ENCODE data around the gene BCAR3.

Gene BCAR3

DNA sequence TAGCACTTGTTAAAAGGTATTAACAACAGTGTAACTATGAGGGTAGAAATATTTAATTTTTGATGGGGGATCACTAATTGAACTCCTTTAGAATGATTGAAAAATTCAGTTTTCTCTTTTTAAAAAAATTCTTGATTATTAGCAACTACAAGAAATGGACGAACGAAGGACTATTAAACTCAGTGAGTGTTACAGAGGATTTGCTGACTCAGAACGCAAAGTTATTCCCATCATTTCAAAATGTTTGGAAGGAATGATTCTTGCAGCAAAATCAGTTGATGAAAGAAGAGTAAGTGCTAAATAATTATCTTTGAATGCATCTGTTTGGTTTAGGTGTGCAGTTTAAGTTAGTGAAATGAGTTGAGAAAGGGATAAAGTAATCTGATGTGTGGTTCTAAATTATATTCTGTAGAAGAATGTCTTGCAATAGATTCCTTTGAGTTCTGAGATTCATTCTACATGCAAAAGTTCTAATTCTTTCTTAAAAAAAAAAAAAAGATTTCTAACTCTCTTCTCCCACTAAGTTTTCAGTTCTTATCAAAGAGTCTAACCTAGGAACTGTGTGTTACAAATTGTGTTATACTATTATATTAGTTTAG, 148.8 kb downstream of the BCAR3 start:
- no peak for DNase-seq

DNA sequence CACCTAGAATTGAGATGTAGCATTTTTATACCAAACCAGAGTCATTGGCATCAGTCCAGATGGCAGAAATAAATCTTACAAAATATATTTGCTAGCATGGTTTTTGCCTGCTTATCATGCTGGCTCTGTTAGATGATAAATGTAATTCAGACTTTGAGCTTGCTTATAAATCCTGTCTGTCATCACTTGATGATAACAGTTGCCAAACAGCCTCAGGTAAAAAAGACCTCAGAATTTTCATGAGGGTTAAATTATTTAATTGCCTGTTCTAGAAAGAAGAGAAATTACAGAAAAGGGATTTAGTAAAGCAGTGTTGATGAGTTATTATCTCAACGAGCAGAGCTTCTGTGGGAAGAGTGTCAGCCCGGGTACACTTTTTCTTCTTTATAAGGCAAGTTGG, 150.4 kb downstream of the BCAR3 start:
- DNase-seq, result no peak

DNA sequence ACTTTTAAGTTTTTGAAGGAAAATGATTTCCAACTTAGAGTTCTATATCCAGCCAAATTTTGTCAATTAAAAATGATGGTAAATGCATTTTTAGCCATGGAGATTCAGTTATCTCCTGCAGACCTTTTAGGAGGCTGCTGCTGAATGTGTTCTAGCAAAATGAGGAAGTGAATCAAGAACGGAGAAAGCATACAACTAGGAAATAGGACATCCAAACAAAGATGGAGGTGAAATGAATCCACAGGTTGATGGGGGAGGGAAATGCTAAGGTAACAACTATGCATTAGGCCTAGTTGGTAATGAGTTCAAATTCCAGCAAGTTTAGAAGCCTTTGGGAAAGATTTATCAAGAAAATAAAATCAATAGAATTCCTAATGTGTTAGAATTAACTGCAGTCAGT, 153.2 kb downstream of the BCAR3 start:
- DNase-seq, result no peak

DNA sequence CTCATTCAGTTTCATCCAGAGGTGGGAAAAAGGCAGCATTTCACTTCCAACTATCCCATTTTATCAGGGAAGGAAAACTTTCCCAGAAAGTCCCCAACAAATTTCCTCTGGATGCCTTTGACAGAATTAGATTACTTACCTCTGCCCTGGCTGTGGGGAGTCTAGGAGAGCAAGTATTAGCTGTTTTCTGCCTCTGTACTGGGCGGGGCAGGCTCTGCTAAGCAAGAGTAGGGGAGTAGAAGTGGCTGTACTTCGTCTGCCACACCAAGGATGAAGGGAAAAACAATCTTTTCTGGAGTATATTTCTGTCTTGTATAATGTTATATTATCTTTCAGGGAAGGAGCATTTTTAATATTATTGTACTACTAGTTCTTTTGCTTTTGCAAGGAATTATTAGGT, 155.2 kb downstream of the BCAR3 start:
- no peak for DNase-seq

DNA sequence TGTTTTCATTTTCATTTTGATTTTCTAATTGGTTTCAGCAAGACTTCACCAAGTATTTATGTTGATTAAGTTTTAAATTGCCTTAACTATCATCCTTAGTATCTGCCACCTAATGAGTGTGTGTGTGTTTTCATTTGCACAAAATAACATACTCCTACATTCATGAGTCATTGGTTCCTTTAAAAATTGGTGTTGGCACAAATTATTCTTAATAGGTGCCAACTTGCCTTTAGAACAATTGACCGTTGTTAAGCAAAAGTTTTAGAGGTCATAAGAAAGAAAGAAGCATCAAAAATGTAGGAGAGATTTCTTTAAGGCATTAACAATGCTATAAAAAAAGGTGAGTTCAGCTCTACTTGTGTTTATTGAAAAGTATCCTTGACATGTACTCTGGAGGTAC, 156.2 kb downstream of the BCAR3 start:
- DNase-seq, result no peak

DNA sequence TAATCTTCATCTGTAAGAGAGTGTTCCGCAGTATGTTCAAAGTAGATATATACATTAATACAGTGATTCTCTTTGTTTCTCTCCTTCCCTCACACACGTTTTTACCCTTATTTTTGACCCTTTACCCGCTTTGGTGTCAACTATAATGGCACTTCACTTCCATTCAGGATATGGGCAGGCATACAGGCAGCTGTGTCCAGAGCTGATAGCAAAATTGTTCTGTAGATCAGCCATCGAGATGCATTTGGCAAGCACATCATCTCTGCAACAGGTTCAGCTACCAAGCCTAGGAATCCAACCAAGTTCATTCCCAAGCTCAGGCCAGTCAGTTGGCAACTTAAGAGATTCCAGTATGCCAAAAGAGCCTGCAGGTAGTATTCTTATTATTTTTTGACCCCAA, 158.9 kb downstream of the BCAR3 start:
- no peak for DNase-seq

DNA sequence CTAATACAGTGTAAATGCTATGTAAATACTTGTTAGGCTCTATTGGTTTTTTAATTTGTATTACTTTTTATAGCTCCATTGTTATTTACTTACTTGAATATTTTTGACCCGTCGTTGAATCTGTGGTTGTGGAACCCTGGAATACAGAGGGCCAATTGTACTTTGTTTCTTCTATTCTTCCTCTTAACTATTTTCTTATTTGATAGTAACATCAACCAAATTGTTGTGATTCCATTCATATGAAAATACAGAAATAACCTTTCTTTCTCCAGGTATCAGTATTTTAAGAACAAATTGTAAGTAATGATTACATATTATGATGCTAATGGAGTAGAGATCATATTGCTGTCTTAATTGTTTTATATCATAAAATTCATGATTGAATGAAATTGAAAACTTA, 160.0 kb downstream of the BCAR3 start:
- DNase-seq, result no peak

DNA sequence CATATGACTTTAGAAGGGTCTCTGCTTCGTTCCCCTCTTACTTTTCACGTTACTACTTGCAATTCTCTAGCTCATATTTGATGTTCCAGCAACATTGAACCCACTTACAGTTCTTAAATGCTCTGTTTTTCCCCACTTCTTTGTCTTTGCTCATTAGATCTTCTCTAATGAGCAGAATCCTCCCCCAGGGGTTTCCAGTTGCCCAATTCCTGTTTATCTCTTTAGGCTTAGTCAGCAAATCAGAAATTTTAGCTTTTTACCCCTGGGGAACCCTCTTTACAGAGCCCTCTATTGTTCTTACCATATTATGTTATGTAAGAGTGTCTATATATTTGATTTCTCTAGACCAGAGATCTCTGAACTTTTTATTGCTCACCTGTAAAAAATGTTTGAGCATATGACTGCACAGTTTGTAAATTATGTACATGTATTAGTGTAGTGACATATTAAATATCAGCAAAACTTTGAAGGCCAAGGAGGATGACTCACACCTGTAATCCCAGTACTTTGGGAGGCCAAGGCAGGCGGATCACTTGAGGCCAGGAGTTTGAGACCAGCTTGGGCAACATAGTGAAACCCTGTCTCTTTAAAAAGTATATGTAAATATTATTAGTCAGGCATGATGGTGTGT, 162.3 kb downstream of the BCAR3 start:
- no peak for DNase-seq

DNA sequence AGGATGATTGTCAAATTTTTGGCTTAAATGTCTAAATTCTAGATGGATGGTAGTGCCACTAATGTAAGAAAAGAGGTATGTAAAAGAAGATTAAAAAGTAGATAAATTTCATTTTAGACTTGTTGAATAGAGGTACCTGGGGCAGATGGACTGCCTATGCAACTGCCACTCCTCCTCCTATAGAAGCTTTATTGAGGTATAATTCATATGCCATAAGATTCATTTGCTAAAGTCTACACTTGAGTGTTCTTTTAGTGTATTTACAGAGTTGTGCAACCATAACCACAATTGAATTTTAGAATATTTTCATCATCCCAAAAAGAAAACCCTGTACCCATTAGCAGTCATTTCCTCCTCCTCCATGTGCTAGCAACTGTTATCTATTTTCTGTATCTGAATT, 163.1 kb downstream of the BCAR3 start:
- no peak for DNase-seq

DNA sequence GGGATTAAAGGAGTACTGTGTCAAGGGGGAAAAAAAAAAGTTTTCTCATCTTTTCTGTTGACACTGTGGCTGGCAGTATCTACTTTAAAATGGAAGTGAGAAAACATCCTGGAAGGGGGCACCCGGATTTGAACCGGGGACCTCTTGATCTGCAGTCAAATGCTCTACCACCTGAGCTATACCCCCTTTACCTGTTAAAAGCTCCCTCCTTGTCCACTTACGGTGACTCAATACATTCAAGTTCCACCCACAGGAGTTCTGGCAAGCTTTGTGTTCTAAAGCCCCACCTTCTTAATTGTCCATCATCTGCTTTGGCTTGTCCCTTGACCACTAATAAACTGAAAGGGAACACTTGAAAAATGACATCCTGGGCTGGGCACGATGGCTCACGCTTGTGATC, 165.5 kb downstream of the BCAR3 start:
- no peak for DNase-seq

Measured in hippocampal formation (tissue), 2 donors.